ENCODE measurements around the gene FBXW12.
"Not testable (repeated sequence)": the region's sequence is repeated elsewhere in the genome, so short reads cannot be mapped to it uniquely, and the experiment has no call there.

The FBXW12 gene, protein sequence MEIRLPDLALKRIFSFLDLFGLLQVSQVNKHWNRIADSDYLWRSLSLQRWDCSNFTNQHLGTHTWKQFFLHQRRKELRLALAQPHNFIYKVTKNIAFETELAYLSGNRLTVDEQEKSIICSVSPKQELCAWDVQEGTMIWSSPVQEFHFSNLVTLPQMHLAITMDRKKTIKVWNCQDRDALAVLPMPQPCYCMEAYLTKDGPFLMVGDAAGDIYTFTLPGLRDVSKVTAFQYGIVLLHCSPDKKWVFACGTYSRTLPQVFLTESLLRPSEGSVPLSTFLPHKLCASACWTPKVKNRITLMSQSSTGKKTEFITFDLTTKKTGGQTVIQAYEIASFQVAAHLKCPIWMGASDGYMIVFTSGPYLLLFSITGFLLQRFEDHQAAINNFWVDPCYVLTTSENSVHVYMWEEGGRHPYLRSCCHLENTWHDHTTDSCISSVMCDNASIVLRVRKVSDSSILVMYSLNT
- total RNA-seq: 0 to 0.13 (median 0.02) reads per million in 18 experiments

DNA sequence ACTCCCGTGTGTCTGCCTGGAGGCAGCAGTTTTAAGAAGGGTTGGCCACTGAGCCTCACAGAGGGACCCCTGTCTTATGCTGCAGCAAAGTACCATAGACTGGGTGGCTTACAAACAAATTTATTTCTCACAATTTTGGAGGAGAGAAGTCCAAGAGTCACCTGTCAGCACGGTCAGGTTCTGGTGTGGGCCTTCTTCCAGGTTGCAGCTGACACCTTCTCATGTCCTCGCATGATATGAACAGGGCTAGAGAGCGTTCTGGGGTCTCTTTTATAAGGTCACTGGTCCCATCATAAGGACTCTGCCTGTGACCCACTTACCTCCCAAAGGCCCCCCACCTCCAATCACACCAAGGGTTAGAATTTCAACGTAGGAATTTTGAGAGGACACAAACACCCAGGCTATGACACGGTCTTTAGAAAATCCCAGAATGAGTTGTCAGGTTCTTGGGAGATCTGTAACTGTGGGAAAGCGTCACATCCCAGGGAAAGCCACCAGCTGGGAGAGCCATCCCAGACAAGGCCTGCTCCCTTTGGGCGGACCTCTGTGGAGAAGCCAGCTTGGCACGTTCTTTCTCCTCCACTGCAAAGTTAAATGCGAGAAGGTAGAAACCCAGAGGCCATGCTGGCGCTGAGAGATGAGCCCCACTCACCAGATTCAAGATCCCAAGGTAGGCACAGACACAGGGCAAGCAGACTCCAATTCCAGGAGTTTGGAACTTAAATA, at the start of gene FBXW12:
TSS of gene FBXW12 (plus strand) at position 569 of the 726 bp plus-strand sequence. CDS start 549 bp downstream, outside the sequence.
- DNase-seq: no peak

DNA sequence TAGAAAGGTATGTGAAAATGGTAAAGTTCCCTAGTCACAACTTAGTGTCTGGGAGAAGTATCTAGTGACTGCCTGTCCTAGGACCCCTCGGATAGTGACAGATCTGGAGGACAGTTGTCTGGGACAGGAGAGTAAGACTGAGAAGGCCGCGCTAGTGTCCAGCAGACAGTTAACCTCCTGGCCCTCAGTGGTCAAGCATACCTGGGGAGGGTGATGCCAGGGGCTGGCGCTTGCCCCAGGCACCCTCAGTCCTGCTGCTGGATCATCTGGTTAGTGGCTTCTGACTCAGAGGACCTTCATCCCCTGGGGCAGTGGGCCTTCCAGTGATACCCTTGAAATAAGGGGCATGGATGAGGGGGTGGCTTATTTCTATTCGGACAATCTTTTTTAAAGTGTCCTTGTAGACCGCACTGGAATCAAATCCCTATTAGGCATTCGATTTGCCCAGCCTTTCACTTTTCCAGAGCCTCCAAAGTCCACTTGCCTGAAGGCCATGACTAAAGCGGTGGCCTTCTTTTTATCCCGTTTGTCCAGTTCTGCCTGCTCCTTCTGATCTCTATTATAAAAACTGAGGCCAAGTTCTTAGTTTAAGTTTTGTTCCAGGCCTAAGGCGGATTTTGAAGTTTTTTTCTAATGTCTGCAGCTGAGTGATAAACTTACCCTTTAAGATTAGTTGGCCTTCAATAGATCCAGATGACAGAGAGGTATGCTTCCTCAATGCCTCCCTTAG, 40.1 kb upstream of the FBXW12 start:
- not testable (repeated sequence) for DNase-seq

DNA sequence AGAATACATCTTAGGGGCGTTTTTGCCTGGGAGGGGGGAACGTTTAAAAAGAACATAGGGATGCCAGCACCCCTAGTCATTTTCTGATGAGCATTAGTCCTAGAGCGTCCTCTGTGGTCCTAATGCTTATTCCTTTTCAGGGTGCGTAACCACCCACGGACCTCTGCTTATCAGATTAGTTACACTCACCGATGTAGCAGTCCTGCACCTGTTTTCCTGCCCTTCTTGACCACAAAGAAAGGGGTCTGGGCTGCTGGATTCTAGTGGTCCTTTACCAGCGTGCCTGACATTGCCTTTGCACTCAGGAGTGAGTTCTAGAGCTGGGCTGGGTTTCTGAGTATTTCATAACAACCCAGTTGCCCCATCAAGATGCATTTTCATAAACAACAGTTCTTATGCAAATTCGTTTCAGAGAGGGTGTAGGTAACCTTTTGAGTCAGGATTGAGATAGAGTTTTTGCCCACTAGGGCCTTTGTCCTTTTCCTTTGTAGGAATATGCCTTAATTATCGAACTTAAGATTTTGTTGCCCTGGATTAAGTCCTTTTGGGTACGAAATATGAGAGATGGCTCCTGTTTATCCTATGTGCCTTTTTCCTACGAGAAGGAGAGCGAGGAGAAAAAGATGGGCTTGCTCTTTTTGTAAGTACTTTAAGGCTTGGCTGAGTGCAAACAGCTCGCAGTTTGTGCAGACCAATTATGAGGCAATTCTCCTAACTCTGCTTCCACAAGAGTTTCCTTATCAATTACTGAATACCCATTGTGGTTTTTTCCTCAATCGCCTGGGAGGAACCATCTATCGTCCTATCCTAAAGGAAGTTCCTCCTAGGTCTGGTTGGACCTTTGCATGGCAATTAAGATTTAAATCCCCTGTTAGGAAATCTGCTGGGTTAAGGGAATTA, 38.4 kb upstream of the FBXW12 start, which contains the start of gene SPINK8:
TSS of gene SPINK8 (minus strand) at position 316 of the 900 bp plus-strand sequence. CDS start 5,320 bp downstream, outside the sequence.
- peak in 1 of 2 donors; percentile 27 for DNase-seq

DNA sequence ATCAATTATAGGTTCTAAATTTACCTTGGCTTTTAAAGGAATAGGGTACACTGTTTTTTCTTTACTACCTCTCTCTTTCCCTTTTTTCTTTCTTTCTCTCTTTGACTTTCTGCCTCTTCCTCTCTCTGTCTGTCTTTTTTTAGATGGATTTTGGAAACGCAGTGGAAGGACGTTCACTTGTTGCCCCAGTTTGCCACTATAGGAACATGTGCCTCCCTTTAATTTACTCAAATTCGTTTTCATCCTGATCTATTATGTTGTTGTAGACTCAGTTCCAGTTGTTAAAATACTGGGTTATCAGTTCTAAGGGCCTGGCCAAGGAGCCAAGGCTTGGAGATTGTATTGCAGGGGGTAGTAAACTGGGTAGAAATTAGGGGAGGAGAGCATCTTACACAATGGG, 37.4 kb upstream of the FBXW12 start:
- no peak for DNase-seq

DNA sequence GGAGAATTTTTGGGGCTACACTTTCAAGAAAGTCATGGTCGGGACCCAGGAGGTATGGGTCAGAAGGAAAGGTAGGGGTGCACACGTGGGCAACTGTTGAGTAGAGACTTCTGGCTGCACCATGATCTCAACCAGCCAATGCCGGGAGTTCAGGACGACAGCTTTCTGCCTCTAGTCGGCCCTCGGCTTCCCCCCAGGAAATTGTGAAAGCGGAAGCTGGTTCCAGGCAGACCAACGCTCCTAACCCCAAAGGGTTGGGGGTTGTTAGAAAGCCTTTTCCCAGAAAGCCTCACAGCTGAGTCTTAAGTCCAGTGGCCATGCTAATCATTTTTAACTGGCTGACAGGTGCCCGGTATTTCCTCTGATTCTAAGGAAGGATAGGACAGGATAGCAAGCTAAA, 36.7 kb upstream of the FBXW12 start:
- DNase-seq: peak; percentile 39 to 55

DNA sequence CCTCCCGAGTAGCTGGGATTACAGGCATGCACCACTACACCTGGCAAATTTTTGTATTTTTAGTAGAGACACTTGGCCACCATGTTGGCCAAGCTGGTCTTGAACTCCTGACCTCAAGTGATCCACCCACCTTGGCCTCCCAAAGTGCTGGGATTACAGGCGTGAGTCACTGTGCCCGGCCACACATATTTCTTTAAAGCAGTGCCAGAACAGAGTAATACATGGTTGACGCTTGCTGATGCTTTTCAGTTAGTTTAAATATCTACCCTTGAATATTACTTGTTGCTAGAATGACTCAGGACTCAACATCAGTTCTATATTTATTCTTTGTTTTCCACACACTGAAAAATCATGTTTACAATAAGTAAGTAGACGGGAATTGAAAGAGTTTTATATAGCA, 34.5 kb upstream of the FBXW12 start:
- DNase-seq: not testable (repeated sequence)

DNA sequence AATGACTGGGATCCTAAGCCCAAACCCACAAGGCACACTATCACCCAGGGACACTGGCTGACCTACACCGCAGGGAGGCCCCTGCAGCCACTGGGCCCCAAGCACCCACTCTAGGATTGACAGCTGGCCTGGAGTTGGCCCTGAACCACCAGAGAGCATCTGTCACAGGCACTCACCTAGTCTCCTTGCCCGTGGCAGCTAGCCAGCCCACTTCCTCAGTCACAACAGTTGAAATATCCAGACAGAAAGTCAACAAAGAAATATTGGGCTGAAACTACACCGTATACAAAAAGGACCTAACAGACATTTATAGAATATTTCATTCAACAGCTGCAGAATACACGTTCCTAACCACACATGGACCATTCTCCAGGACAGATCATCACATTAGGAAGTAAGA, 33.4 kb upstream of the FBXW12 start:
- no peak for DNase-seq

DNA sequence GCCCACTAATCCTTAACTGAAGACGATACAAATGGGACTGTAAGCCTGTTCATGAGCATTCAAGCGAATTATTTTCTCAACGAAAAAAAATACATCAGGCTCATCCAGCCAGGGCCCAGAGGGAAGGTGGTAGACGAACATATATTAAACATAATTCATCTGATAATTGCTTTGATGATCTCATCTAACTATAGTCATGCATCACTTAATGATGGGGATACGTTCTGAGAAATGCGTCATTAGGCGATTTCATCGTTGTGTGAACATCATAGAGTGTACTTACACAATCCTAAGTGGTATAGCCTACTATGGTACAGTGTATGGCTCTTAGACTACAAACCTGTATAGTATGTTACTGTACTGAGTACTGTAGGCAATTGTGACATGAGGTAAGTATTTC, 28.6 kb upstream of the FBXW12 start:
- DNase-seq: no peak

DNA sequence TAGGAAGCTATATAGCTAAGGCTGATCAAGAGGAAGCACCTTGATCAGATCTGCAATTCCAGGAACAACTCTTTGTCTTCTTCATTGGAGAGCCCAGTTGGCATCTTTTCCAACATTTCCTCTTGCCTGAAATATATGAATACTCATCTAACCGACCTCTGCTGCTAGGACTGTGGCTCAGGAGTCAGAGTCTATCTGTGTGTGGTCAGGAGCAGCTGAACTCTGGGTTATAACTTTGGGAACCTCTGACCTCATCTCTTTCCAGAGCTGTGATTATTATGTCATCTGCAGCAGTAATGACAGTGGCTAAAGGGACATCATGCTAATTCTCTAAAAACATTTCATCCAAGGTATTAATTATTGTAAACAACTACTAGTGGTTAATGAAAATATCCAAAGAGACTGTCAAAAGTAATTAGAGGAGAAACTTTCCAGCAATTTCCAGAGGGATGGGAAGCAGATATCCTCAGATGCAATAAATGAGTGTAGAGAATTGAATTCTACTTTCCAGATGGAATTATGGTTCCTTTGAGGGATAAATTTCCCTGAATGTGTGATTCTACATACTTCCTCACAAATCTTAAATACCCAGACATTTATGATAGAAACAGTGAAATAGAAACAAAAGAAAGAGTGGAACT, 27.0 kb upstream of the FBXW12 start:
- no peak for DNase-seq

DNA sequence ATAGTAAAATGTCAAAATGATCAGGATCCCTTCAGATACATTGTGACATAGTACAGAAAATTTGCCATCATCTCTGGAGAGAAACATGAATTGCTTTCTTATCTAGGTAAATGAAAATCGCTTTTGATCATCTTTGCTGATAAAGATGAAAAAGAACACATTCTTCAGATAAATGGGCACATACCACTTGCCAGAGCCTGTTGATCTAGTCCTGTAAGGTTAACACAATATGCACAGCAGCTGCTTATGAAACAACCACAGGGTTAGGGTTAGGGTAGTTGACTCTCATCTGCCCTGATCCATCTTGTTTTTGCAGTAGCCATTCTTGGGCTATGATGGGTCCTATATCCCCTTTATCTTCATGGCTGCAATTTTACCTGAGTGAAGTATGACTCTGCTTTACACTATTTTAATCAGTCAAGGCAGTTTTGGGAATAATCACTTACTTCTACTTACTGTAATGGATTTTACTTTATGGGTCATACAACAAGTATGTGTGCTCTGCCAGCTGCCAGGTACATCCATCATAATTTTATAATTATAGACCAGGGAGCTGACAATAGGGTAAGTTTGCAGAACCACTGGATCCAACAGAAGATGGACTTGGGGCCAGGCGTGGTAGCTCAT, 26.0 kb upstream of the FBXW12 start:
- DNase-seq: no peak

DNA sequence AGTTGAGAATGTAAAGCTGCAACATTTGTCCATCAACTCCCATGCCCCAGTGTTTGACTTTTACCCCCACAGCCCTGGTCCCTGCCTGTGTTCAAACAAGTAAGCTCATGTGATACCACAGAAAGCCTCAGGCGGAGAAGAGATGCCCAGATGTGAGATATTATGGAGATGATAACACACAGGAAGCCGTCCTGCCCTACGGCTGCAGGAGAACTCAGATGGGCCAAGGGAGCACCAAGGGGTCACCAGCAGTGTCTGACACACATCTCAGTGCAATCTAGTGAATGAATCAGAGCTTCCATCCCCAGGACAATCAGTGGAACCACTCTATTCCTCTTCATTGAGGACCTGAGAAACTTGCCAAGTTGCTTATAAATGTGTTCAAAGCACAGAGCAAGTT, 24.5 kb upstream of the FBXW12 start:
- DNase-seq: no peak

DNA sequence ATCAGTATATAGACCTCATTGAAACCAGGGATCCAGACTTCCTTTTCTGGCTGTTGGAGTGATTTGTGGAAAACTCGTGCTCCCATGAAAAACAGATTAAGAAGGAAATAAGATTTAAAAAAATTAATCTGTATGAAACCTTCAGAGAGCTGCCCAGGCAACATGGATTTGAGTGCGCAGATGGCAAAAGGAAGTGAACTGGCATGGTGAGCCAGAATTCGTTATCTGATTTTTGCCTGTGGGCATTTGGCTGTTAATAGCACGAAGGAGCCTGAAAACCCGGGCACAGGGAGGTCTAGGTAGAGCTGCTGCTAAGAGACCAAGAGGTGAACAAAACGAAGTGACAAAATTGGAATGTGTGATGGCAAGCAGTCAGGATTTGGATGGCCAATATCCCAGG, 19.5 kb upstream of the FBXW12 start:
- no peak for DNase-seq

DNA sequence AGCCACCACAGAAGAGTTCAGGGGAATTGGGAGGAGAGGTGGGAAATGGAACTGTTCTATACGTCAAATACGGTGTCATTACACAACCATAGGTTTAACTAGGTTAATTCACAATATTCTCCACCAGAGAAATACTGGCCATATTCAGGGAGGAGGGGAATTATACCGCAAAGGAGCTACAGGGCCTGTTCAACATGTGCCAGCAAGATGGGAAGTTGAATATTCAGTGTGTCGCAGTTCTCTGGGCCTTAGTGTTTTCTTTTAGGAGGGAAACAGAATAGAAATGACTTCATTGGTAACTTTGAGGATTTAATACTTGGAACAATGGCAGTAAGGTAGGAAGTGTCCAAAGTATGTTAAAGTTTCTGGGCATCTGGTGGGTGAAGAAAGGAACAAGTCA, 18.0 kb upstream of the FBXW12 start:
- no peak for DNase-seq

DNA sequence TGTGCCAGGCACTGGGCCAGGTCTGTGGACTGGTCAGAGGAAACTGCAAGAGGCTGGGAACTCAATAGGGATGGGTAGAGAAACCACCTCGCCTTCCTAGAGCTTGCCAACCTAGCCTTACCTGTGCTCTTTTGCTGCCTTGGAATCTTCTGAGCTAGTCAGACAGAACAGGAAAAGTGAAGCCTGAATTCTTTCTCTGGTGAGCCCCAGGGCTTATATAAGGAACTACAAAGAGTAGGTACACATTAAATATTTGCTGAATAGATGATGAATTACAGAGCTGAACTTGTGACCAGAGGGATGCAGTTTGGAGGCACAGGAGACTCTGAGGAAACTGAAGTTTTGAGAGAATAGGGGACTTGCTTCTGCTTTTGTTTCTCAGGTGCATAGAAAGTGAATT, 15.6 kb upstream of the FBXW12 start:
- DNase-seq: no peak

DNA sequence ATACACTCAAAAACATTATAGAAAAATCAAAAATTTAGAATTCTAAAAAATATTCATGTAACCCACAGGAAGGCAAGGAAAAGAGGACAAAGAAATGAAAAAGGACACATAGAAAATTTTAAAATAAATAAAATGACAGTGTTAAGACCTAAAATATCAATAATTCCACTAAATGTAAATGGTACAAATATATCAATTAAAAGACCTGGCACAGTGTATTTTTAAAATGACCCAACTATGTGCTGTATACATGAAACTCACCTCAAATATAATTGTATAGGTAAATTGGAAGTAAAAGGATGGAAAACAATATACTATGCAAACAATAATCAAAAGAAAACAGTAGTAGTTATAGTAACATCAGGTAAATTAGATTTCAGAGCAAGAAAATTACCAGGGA, 10.1 kb upstream of the FBXW12 start:
- DNase-seq: no peak

DNA sequence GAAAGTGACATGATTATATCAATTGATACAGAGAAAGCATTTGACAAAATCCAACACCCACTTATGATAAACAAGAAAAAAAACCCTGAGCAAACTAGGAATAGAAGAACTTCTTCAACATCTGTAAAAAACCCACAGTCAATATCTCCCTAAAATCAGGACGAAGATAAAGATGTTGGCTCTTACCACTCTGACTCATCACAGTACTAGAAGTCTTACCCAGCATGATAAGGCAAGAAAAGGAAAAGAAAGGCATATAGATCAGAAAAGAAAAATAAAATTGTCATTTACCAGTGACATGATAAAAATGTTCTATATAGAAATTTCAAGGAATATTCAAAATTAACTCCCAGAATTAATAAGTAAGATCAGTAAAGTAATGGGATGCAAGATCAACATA, 7.2 kb upstream of the FBXW12 start:
- no peak for DNase-seq

DNA sequence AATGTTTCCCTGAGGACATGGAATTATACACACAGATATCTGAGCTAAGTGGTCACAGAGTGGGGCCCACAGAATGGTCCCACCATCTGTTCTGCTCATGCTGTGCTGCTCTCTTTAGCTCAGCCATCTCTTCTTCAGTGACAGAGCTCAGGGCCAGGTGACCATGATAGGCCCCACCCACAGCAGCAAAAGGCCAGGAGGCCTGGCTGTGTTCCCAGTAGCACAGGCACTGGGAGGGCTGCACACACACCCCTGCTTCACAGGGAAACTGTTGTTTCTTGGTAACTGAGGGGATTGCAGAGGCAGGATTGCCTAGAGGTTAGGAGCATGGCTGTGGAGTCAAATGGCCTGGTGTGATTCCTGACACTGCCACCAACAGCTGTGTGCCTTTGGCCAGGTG, 4.8 kb upstream of the FBXW12 start:
- DNase-seq: no peak

DNA sequence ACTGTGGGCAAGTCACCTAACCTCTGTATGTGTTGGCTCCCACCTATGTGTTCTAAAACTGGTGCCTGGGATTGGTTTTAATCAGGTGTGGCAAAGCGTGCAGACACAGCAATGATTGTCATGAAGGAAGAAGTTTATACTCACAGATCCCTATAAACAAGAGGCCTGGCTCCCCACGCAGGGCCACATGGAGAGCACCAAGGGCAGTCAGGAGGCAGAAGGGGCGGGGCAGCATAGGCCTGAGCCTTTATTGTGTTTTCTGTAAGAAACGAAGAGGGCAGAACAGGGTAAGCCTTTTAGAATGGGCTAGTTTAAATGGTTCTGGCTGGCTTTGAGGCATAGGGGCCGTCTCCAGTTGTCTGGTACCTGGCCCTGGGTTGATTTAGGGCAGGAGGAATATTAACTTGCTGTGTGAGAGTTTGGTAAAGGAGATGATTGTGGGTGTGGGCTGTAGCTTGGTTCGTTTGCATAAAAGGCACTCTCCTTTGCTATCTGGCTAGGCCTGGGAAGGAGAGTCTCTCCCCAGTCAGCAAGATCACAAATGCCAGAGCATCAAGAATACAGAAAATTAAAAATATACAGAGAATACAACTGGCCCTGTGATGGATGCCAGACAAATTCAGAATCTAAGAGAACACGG, 2.2 kb upstream of the FBXW12 start:
- DNase-seq: no peak

DNA sequence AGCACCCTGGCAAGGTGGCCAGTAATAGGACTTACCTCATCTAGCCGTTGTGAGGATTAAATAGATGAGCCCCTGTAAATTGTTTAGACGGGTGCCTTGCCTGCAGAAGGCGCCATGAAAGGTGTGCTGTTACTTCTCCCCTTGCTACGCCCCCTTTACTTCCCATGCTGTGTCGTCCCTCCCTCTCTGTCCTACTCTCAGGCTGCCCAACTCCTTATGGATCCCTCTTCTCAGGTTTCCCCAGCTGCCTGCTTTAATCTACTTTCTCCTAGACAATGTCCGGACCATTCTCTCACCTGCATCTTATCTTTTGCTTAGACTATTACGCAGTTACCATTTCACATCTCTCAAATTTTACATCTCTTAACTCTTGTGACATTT, 1.7 kb upstream of the FBXW12 start:
- DNase-seq: no peak

DNA sequence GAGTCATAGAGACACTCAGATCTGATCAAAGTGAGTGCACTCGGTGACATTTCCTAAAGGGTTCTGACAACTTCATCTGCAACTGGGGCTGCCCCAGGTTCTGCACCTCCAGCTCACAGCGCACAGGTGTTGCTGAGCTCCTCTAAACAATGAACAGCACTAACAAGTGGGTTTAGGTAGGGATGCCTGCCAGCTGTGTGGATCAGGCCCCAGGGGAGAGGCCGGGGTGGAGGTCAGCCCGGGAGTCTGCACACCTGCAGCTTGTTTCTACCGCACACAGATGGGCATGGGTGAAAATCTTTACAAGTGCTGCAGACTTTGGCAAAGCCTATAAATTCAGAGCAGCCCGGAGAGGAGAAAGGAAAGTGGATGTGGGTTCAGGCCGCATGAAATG, 355 bp downstream of the FBXW12 start:
- DNase-seq: no peak

Data from inflammatory macrophage (primary cell).